HepG2 (cell line): ENCODE measurements around the gene RNF213. TPM values are rescaled to one million over a fixed set of nuclear protein-coding genes. Genes with fewer than 3 reads are reported as not detected.

Experiments used
- CENPT ChIP-seq: sonication (generic); formaldehyde crosslinking; IDR thresholded peaks from 2 replicates; pipeline ENCODE4 v1.8.0; 2022; ENCODE audit warnings: low read depth, mild to moderate bottlenecking, moderate library complexity, missing genetic modification reagents
- IKZF1 ChIP-seq: fragments of 450-650 bp; IDR thresholded peaks from 2 replicates; pipeline ENCODE4 v1.7.1; 2016
- NFIB ChIP-seq: sonication (generic); formaldehyde crosslinking; IDR thresholded peaks from 2 replicates; pipeline ENCODE4 v1.9.0; 2021; ENCODE audit warnings: missing genetic modification reagents, mild to moderate bottlenecking, borderline replicate concordance
- NR2F2 ChIP-seq: IDR thresholded peaks from 2 replicates; pipeline ENCODE4 v1.6.1; 2012; ENCODE audit warnings: low read depth, inconsistent platforms, borderline replicate concordance
- REPIN1 ChIP-seq: sonication (generic); formaldehyde crosslinking; IDR thresholded peaks from 2 replicates; pipeline ENCODE4 v1.8.0; 2022; ENCODE audit warnings: missing genetic modification reagents, low read depth, mild to moderate bottlenecking, borderline replicate concordance
- SNRNP70 ChIP-seq: fragments of 200-400 bp; formaldehyde crosslinking; IDR thresholded peaks from 2 replicates; pipeline ENCODE4 v1.6.1; 2017; ENCODE audit warnings: mild to moderate bottlenecking, low read depth, low read length, moderate library complexity
- ZKSCAN5 ChIP-seq: sonication (generic); formaldehyde crosslinking; IDR thresholded peaks from 2 replicates; pipeline ENCODE4 v1.5.1; 2020; ENCODE audit warnings: mild to moderate bottlenecking, missing genetic modification reagents
- ZNF335 ChIP-seq: sonication (generic); formaldehyde crosslinking; IDR thresholded peaks from 2 replicates; pipeline ENCODE4 v1.4.0; 2020; ENCODE audit warnings: missing genetic modification reagents
- ZNF816 ChIP-seq: sonication (generic); formaldehyde crosslinking; IDR thresholded peaks from 2 replicates; pipeline ENCODE4 v1.8.0; 2022; ENCODE audit warnings: missing genetic modification reagents, mild to moderate bottlenecking, borderline replicate concordance
- polyA plus RNA-seq, 8 experiments: library from polyadenylated mRNA; depleted of rRNA in 3 of 8; stranded (reverse) in 7 of 8; unstranded in 1 of 8; fragments of >200 nt; fragmentation: Illumina TruSeq in 4 of 8; extraction: Trizol in 4 of 8; gene quantifications; 2 replicates each; pipeline versions ENCODE4 v1.2.1 to v1.2.3, GENCODE V29; 2011 to 2016; ENCODE audit warnings: low read depth in 4 of 8, missing spikeins in 1 of 8, mixed read lengths in 1 of 8; ENCODE audit not compliant: insufficient read depth in 1 of 8
- total RNA-seq, 5 experiments: library from RNA; depleted of rRNA; stranded (reverse); fragments of >200 nt; fragmentation: Illumina TruSeq; extraction: Trizol; gene quantifications; 2 replicates each; pipeline ENCODE4 v1.2.3, GENCODE V29; 2016; ENCODE audit warnings: low read depth in 1 of 5
- TF ChIP-seq, protein P1 (sequence below): sonication (generic); formaldehyde crosslinking; IDR thresholded peaks from 2 replicates; pipeline ENCODE4 v1.4.0; 2020; ENCODE audit warnings: missing genetic modification reagents
- TF ChIP-seq, protein P2 (sequence below): sonication (generic); formaldehyde crosslinking; IDR thresholded peaks from 2 replicates; pipeline ENCODE4 v1.5.1; 2020; ENCODE audit warnings: mild to moderate bottlenecking, missing genetic modification reagents, moderate library complexity
- TF ChIP-seq, protein P3 (sequence below): sonication (generic); formaldehyde crosslinking; IDR thresholded peaks from 2 replicates; pipeline ENCODE4 v1.4.0; 2020; ENCODE audit warnings: mild to moderate bottlenecking, missing genetic modification reagents

RNF213 gene
- total and polyA plus RNA-seq, 2 of the 13 experiments (the other 11 are each of a cell fraction or from before 2014, with no cell fraction given), result 38.6 to 38.7 TPM

DNA sequence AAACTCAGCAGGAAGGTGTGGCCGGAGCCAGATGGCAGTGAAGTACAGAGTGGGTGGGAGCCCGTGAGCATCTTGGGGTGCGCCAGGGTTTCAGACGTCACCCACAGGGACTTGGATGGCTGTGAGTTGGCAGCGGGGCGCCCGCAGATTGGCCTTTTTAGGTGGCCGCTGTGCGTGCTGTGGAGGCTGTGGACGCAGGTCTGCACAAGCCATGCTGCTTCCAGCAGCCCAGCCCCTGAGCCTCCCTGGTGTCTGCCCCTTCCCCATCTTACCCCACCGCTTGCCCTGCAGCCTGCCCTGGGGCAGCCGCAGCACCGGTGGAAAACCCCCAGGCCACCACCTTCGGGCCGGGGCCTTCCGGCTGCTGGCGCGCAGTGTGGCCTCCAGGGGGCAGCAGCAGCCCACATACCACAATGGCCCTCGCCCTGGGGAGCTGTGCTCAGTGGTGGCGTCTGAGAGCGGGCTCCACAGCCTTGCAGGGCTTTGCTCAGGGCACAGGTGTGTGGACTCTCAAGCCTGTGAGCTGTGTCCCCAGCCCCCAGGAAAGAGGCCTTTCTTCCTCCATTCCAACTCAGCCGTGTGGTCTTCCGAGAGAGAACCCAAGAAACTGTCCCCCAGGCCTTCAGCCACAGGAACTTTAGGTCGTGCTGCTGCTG lies 166.1 kb downstream of the RNF213 start (continued):
- no peak for TF ChIP-seq CENPT (CRISPR knock-in tag)
- no peak for TF ChIP-seq IKZF1
- no peak for TF ChIP-seq SNRNP70
- TF ChIP-seq, protein P1, sequence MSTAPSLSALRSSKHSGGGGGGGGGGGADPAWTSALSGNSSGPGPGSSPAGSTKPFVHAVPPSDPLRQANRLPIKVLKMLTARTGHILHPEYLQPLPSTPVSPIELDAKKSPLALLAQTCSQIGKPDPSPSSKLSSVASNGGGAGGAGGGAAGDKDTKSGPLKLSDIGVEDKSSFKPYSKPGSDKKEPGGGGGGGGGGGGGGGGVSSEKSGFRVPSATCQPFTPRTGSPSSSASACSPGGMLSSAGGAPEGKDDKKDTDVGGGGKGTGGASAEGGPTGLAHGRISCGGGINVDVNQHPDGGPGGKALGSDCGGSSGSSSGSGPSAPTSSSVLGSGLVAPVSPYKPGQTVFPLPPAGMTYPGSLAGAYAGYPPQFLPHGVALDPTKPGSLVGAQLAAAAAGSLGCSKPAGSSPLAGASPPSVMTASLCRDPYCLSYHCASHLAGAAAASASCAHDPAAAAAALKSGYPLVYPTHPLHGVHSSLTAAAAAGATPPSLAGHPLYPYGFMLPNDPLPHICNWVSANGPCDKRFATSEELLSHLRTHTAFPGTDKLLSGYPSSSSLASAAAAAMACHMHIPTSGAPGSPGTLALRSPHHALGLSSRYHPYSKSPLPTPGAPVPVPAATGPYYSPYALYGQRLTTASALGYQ (CRISPR knock-in tag), result no peak
- TF ChIP-seq, protein P2, sequence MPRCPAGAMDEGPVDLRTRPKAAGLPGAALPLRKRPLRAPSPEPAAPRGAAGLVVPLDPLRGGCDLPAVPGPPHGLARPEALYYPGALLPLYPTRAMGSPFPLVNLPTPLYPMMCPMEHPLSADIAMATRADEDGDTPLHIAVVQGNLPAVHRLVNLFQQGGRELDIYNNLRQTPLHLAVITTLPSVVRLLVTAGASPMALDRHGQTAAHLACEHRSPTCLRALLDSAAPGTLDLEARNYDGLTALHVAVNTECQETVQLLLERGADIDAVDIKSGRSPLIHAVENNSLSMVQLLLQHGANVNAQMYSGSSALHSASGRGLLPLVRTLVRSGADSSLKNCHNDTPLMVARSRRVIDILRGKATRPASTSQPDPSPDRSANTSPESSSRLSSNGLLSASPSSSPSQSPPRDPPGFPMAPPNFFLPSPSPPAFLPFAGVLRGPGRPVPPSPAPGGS (CRISPR knock-in tag), result peak; percentile 63; the same call in 1 of the 2 replicates
- TF ChIP-seq ZNF816 (CRISPR knock-in tag), result no peak
- no peak for TF ChIP-seq ZNF335 (CRISPR knock-in tag)
- no peak for TF ChIP-seq ZKSCAN5
- no peak for TF ChIP-seq NR2F2
- TF ChIP-seq, protein P3, sequence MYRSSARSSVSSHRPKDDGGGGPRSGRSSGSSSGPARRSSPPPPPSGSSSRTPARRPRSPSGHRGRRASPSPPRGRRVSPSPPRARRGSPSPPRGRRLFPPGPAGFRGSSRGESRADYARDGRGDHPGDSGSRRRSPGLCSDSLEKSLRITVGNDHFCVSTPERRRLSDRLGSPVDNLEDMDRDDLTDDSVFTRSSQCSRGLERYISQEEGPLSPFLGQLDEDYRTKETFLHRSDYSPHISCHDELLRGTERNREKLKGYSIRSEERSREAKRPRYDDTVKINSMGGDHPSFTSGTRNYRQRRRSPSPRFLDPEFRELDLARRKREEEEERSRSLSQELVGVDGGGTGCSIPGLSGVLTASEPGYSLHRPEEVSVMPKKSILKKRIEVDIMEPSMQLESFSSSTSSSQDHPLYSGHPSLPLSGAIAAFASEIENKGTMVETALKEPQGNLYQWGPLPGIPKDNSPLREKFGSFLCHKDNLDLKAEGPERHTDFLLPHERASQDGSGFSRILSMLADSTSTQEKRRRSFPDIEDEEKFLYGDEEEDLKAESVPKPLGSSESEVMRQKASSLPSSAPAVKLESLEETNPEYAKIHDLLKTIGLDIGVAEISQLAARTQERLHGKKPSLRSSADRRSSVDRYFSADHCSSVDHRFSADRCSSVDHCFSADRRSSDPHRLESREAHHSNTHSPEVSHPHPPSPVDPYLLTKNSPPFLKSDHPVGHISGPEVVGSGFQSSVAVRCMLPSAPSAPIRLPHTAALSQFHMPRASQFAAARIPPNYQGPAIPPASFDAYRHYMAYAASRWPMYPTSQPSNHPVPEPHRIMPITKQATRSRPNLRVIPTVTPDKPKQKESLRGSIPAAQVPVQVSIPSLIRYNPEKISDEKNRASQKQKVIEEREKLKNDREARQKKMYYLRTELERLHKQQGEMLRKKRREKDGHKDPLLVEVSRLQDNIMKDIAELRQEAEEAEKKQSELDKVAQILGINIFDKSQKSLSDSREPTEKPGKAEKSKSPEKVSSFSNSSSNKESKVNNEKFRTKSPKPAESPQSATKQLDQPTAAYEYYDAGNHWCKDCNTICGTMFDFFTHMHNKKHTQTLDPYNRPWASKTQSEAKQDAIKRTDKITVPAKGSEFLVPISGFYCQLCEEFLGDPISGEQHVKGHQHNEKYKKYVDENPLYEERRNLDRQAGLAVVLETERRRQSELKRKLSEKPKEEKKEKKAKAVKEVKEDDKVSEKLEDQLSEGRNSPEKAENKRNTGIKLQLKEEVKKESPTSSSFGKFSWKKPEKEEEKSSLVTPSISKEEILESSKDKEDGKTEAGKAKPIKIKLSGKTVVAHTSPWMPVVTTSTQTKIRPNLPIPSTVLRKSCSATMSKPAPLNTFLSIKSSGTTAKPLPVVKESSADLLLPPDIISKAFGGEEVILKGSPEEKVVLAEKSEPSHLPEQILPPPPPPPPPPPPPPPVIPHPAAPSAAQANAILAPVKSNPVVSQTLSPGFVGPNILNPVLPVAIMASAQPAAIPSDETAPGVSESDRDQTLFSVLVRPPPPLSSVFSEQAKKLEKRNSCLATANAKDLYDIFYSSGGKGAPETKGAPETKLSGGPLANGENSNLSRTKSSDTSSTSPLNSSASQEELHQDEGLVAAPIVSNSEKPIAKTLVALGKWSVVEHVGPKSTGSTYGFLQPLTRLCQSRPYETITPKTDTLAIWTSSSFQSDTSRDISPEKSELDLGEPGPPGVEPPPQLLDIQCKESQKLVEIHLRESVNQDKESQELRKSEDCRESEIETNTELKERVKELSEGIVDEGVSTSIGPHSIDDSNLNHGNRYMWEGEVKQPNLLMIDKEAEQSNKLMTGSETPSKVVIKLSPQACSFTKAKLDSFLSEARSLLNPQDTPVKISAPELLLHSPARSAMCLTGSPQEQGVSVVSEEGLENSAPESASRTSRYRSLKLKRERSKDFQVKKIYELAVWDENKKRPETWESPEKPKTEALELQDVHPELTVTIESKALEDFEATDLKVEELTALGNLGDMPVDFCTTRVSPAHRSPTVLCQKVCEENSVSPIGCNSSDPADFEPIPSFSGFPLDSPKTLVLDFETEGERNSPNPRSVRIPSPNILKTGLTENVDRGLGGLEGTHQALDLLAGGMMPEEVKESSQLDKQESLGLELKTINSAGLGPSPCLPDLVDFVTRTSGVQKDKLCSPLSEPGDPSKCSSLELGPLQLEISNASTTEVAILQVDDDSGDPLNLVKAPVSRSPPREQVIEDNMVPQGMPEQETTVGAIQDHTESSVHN (CRISPR knock-in tag), result no peak
- no peak for TF ChIP-seq NFIB (CRISPR knock-in tag)
- TF ChIP-seq REPIN1 (CRISPR knock-in tag), result peak; percentile 75; the same call in 1 of the 2 replicates
